ENCODE measurements around the gene CHRNA4. TPM values are rescaled to one million over a fixed set of nuclear protein-coding genes. Genes with fewer than 3 reads are reported as not detected.

The CHRNA4 gene
- total RNA-seq, 1 donor, result not detected

DNA sequence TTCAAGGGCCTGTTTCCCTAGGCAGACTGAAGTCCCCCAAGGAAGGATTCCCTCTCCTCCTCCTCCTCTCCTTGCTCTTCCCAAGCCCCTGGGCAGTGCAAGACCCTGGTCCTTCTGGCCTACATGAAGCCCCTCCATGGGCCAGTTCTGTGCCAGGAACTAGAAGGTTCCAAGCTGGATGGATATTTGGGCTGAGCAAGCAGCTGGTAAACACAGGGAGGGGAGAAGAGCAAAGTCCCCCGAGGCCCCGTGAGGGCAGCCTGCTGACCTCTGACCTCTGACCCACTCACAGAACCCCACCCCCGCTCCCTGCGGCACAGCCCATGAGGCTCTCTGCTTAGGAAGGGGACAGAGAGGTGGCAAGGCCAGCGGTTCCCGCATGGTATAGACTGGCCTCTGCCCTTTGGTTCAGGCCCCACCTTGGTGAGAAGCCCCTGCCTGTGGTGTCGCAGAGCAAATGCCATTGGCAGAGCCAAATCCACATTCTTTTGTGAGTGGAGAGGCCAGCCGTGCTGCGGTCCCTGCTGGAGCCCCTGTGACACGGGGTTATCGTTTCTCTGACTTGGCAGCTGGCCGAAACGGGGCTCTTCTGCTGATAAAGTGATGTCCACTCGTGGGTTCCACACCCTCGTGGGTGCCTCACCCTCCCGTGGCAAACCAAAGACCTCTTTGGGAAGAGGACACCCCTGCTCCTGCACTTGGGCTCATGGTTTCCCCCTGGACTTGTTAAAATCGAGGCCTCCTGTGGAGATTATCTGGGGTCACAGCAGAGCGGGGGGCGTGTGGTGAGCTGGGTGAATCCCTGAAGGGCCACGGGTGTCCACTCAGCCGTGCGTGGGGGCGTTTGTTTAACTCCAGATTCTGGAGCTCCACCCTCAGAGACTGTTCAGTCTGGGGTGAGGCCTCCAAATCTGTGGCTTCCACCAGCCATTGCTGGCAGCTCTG, 2.1 kb upstream of the CHRNA4 start:
- no peak overlapping the region for H3K4me3 ChIP-seq (ENCODE audit: low read depth, low read length)
- DNase-seq (ENCODE audit: low read depth), result no peak
- TF ChIP-seq, protein P1, sequence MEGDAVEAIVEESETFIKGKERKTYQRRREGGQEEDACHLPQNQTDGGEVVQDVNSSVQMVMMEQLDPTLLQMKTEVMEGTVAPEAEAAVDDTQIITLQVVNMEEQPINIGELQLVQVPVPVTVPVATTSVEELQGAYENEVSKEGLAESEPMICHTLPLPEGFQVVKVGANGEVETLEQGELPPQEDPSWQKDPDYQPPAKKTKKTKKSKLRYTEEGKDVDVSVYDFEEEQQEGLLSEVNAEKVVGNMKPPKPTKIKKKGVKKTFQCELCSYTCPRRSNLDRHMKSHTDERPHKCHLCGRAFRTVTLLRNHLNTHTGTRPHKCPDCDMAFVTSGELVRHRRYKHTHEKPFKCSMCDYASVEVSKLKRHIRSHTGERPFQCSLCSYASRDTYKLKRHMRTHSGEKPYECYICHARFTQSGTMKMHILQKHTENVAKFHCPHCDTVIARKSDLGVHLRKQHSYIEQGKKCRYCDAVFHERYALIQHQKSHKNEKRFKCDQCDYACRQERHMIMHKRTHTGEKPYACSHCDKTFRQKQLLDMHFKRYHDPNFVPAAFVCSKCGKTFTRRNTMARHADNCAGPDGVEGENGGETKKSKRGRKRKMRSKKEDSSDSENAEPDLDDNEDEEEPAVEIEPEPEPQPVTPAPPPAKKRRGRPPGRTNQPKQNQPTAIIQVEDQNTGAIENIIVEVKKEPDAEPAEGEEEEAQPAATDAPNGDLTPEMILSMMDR (IDR thresholded peaks at IDR 0.05; ENCODE audit: insufficient read depth, low read length), result no peak

DNA sequence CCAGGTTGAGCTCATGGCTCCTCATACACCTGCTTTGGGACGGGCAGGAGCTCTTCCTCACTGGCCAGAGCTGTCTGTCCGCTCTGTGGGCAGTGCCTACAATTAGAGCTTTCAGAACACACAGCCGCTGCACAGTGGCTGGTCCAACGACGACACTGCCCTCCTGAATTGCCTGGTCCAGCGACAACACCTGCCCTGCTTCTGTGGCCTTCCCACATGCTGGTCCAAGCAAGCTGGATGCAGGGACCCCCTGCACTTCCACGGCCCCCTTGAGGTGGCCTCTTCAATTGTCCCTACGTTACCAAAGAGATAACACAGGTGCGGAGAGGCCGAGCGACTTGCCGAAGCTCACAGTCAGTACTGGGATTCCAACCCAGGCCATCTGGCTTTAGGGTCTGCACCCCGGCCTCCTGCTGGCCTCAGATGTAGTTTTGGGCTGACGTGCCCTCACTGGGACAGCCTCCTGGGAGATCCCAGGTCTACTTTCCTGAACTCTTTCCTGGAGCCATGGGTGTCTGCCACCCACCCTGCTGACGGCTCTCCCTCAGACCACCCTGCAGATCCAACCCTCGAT, 1.4 kb upstream of the CHRNA4 start:
- TF ChIP-seq, protein P1 (IDR thresholded peaks at IDR 0.05; ENCODE audit: insufficient read depth, low read length), result no peak
- H3K4me3 ChIP-seq (ENCODE audit: low read depth, low read length), result no peak overlapping the region
- DNase-seq (ENCODE audit: low read depth), result no peak

DNA sequence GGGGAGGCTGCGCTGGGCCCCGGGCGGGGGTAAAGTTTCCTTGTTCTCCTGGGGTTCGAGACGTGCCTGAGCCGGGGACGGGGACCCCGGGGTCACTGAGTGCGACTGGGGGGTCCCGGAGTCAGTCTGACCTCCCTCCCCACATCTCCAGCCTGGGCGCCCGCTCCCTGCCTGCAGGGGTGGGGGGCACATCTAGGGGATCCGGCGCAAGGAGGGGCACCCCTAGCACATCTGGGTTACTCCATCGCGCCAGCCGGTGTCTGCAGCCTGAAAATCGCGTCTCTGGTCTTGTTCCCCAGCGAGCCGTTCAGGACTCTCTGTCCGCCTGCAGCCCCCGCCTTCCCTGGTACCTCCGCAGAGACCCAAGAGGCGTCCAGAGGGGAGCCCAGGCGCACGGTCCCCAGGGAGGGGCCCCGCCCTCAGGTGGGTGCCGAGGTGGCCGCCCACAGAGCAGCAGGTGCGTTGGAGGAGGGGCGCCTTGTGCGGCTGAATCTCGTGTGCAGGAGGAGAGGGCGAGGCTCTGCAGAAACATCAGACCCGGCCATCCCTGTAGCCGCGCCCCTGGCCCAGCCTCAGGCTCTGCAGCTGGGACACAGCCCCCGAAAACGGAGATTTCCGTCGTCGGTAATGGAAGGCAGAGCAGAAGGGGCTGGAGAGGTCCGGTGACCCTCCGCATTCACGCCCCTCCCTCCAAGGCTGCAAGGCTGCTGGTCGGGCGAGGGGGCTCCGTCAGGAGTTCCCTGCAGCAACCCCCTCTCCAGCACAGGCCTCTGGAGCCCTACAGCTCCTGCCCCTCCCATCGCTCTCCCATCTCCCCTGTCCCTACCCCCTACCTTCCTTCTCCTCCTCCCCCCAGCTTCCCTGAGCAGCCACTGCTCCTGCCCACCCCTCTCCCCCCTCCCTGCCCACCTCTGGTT, 628 bp upstream of the CHRNA4 start:
- no peak for DNase-seq (ENCODE audit: low read depth)
- no peak overlapping the region for H3K4me3 ChIP-seq (ENCODE audit: low read depth, low read length)
- TF ChIP-seq, protein P1 (IDR thresholded peaks at IDR 0.05; ENCODE audit: insufficient read depth, low read length), result no peak

DNA sequence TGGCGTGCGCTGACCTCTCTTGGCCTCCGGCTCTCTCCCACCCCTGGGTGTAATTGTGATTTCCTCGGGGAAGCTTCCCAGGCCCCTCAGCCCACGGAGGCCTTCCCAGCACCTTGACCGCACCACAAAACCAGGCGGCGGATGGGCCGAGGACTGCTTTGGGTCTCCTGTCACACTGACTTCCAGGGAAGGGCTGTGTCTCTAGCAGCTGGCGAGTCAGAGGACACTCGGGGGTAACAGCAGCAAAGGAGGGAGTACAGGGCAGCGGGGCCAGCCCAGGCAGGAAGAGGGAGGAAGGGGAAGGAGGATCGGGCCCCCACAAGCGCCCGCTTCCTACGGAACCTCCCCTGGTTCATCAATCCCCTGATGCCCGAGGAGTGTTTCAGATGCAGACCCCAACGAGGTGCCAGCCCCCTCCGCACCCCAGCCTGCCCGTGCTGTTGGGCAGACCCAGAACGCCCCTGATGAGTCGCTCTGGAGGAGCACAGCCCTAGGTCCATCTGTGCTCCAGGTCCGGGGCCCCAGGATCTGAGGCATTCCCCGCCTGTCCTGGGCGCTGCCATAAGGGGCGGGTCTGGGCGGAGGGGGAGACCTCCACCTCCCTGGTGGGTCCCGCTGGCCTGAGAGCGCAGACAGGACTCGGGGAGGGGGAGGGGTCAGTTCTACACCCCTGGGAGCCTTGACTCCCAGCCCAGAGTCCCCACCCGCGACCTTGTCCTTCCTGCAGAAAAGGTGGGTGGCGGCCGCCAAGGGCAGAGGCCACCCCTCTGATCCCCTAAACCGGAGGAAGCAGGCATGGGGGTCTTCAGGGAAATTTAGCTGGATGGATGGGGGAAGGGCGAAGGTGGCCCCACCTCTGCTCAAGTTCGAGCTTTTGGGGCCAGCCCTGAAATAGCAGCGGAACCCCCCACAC, 956 bp downstream of the CHRNA4 start:
- no peak for DNase-seq (ENCODE audit: low read depth)
- no peak overlapping the region for H3K4me3 ChIP-seq (ENCODE audit: low read depth, low read length)
- TF ChIP-seq, protein P1 (IDR thresholded peaks at IDR 0.05; ENCODE audit: insufficient read depth, low read length), result no peak

DNA sequence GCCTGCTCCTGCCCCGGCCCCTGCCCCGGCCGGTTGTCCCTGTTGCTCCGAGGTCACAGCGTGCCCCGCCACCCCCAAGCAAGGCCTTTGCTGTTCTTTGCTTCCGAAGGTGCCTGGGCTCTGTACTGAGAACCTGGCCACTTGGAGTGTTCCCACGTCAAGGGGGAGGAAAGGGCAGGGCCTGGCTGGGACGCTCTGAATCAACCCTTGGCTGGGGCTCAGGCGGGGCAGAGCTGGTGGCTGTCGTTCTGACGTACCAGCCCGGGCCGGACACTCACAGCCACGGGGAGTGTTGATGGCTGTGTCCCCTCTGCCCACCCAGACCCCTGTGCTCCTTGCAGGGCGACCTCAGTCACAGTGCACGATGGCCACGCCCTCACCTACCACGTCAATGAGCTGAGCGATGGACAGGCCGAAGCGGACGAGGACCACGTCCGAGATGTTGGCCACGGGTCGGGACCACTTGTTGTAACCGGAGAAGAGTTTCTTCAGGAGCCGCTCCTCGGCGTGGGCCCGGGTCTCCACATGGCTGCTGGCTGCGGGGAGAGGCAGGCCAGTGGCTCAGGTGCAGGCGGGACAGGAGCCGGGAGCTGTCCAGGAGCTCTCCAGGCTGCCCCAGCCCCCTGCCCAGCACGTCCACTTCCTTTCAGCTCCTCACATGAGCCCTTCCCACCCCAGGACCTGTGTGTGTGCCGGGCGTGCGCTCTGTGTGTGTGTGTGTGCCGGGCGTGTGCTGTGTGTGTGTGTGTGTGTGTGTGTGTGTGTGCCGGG, 1.8 kb downstream of the CHRNA4 start:
- TF ChIP-seq, protein P1 (IDR thresholded peaks at IDR 0.05; ENCODE audit: insufficient read depth, low read length), result no peak
- DNase-seq (ENCODE audit: low read depth), result no peak
- no peak overlapping the region for H3K4me3 ChIP-seq (ENCODE audit: low read depth, low read length)
